ENCODE measurements around the gene ERMP1.

GRCh38 chr9:5790923-5791322 lies 42.0 kb downstream of the ERMP1 start:
- TF ChIP-seq EZH2 (optimal IDR thresholded peaks at IDR 0.05; ENCODE audit: low read depth, low read length) (no peak), CTCF (IDR thresholded peaks at IDR 0.05; ENCODE audit: low read length) (no peak), EZH2phosphoT487 (IDR thresholded peaks at IDR 0.05; ENCODE audit: low read length) (no peak)
